Smooth muscle cell (in vitro differentiated cells): ENCODE results near the gene DGKG. TPM values are rescaled to one million over a fixed set of nuclear protein-coding genes. Genes with fewer than 3 reads are reported as not detected.

Experiments
- DNase-seq: peaks from one replicate; lab custom pipeline; 2025; ENCODE audit not compliant: unreplicated experiment; lab: John Stamatoyannopoulos, UW
- H2AFZ ChIP-seq: fragments of 200-600 bp; sonication (generic); 2 replicates; pipeline ENCODE4 v1.6.0; 2016; ENCODE audit warnings: antibody characterized with exemption, low read depth, mild to moderate bottlenecking
- H3F3A ChIP-seq: fragments of 200-600 bp; sonication (generic); 2 replicates; pipeline ENCODE4 v1.6.0; 2017; ENCODE audit warnings: antibody characterized with exemption, low read depth
- H3K27ac ChIP-seq: fragments of 200-600 bp; sonication (generic); 2 replicates; pipeline ENCODE4 v1.5.1; 2016; ENCODE audit warnings: low read depth, mild to moderate bottlenecking
- H3K27me3 ChIP-seq: fragments of 200-600 bp; sonication (generic); 2 replicates; pipeline ENCODE4 v1.6.1; 2016; ENCODE audit warnings: low read depth, mild to moderate bottlenecking
- H3K36me3 ChIP-seq: fragments of 200-600 bp; sonication (generic); 2 replicates; pipeline ENCODE4 v1.5.1; 2016; ENCODE audit warnings: low read depth
- H3K4me1 ChIP-seq: fragments of 200-600 bp; sonication (generic); 2 replicates; pipeline ENCODE4 v1.5.1; 2016; ENCODE audit warnings: low read depth
- H3K4me2 ChIP-seq: fragments of 200-600 bp; sonication (generic); 2 replicates; pipeline ENCODE4 v1.6.0; 2016; ENCODE audit warnings: mild to moderate bottlenecking
- H3K4me3 ChIP-seq: fragments of 200-600 bp; sonication (generic); 2 replicates; pipeline ENCODE4 v1.5.1; 2016; ENCODE audit warnings: mild to moderate bottlenecking
- H3K79me2 ChIP-seq: fragments of 200-600 bp; sonication (generic); 2 replicates; pipeline ENCODE4 v1.6.0; 2016; ENCODE audit warnings: low read depth, mild to moderate bottlenecking
- H3K9ac ChIP-seq: fragments of 200-600 bp; sonication (generic); 2 replicates; pipeline ENCODE4 v1.6.0; 2016; ENCODE audit warnings: low read depth
- H3K9me3 ChIP-seq: fragments of 200-600 bp; sonication (generic); replicated peaks from 2 replicates; pipeline ENCODE4 v1.5.1; 2016; ENCODE audit warnings: low read depth
- H4K20me1 ChIP-seq: fragments of 200-600 bp; sonication (generic); 2 replicates; pipeline ENCODE4 v1.6.0; 2016; ENCODE audit warnings: low read depth
- CTCF ChIP-seq: fragments of 200-600 bp; sonication (generic); IDR thresholded peaks from 2 replicates; pipeline ENCODE4 v1.5.1; 2017; ENCODE audit warnings: borderline replicate concordance, mild to moderate bottlenecking, antibody characterized with exemption; ENCODE audit not compliant: insufficient read depth, poor library complexity, severe bottlenecking
- WGBS: methylation state at CpG from one replicate; pipeline ENCODE4 v1.1.7; 2016; ENCODE audit warnings: low lambda C conversion rate; 5-methylcytosine and 5-hydroxymethylcytosine counted together
- polyA plus RNA-seq: library from polyadenylated mRNA; unstranded; fragments of >200 nt; fragmentation: Nextera tagmentation; extraction: Ambion mirVana; gene quantifications from 2 replicates; pipeline ENCODE4 v1.2.1, GENCODE V29; 2016
- total RNA-seq: library from RNA; depleted of rRNA; stranded (reverse); fragments of >200 nt; gene quantifications from 2 replicates; pipeline ENCODE4 v1.2.3, GENCODE V29; 2014

DGKG gene
- total and polyA plus RNA-seq, 2 experiments from 2014 or later = 0.64 TPM; not detected in 1

GRCh38 chr3:186290796-186291195, 71.2 kb downstream of the DGKG start:
- Histone ChIP-seq H3F3A (no peaks in the 10 kb centered on the region), H4K20me1 (no peaks in the 10 kb centered on the region), H3K4me1 (no peaks in the 10 kb centered on the region), H3K27me3 (no peaks in the 10 kb centered on the region), H3K36me3 (no peaks in the 10 kb centered on the region), H3K4me2 (no peak overlapping the region), H2AFZ (no peak overlapping the region), H3K9me3 (no peaks in the 10 kb centered on the region), H3K27ac (no peak overlapping the region), H3K9ac (no peak overlapping the region), H3K4me3 (no peak overlapping the region), H3K79me2 (no peaks in the 10 kb centered on the region)
- no peak for DNase-seq
- 88% methylated on average over 2 of the region's 2 CpGs for WGBS
- TF ChIP-seq CTCF = no peak

GRCh38 chr3:186287711-186288110, 74.3 kb downstream of the DGKG start:
- Histone ChIP-seq H3K36me3 (no peaks in the 10 kb centered on the region), H3F3A (no peaks in the 10 kb centered on the region), H3K9me3 (no peaks in the 10 kb centered on the region), H3K4me2 (no peak overlapping the region), H2AFZ (no peak overlapping the region), H3K9ac (no peak overlapping the region), H3K27ac (peak overlapping the region; percentile 0), H3K4me1 (no peaks in the 10 kb centered on the region), H3K4me3 (no peak overlapping the region), H4K20me1 (no peaks in the 10 kb centered on the region), H3K79me2 (no peaks in the 10 kb centered on the region), H3K27me3 (no peaks in the 10 kb centered on the region)
- TF ChIP-seq CTCF = no peak
- DNase-seq = no peak

GRCh38 chr3:186286114-186286513, 75.9 kb downstream of the DGKG start:
- no peak for DNase-seq
- TF ChIP-seq CTCF = no peak
- no peaks in the 10 kb centered on the region for H3K9me3 ChIP-seq
- no peak overlapping the region for H3K4me3 ChIP-seq
- no peaks in the 10 kb centered on the region for H3K4me1 ChIP-seq
- H2AFZ ChIP-seq = no peak overlapping the region
- H3K79me2 ChIP-seq = no peaks in the 10 kb centered on the region
- H3K9ac ChIP-seq = no peak overlapping the region
- no peak overlapping the region for H3K27ac ChIP-seq
- H3F3A ChIP-seq = no peaks in the 10 kb centered on the region
- H3K27me3 ChIP-seq = no peaks in the 10 kb centered on the region
- 78% methylated on average over 5 of the region's 5 CpGs for WGBS
- no peaks in the 10 kb centered on the region for H4K20me1 ChIP-seq
- H3K4me2 ChIP-seq = no peak overlapping the region
- H3K36me3 ChIP-seq = no peaks in the 10 kb centered on the region

- no peak for TF ChIP-seq CTCF
- H4K20me1 ChIP-seq = no peaks in the 10 kb centered on the region
- H2AFZ ChIP-seq = no peak overlapping the region
- 90% methylated on average over 6 of the region's 6 CpGs for WGBS
- H3K79me2 ChIP-seq = no peaks in the 10 kb centered on the region
- no peaks in the 10 kb centered on the region for H3K4me1 ChIP-seq
- no peak overlapping the region for H3K4me2 ChIP-seq
- H3K27ac ChIP-seq = no peak overlapping the region
- no peaks in the 10 kb centered on the region for H3F3A ChIP-seq
- no peak for DNase-seq
- no peak overlapping the region for H3K9ac ChIP-seq
- H3K9me3 ChIP-seq = no peaks in the 10 kb centered on the region
- no peak overlapping the region for H3K4me3 ChIP-seq
- no peaks in the 10 kb centered on the region for H3K36me3 ChIP-seq
- H3K27me3 ChIP-seq = no peaks in the 10 kb centered on the region
These were observed 77.4 kb downstream of the DGKG start for GRCh38 chr3:186284661-186285060.
